ENCODE measurements around the gene CKS2. TPM values are rescaled to one million over a fixed set of nuclear protein-coding genes. Genes with fewer than 3 reads are reported as not detected.
A peak's percentile ranks its signal among the peaks of the same experiment; 100 is the strongest.
"Not testable (repeated sequence)": the region's sequence is repeated elsewhere in the genome, so short reads cannot be mapped to it uniquely, and the experiment has no call there.

The CKS2 gene
- total RNA-seq, 1 donor: 228 TPM

DNA sequence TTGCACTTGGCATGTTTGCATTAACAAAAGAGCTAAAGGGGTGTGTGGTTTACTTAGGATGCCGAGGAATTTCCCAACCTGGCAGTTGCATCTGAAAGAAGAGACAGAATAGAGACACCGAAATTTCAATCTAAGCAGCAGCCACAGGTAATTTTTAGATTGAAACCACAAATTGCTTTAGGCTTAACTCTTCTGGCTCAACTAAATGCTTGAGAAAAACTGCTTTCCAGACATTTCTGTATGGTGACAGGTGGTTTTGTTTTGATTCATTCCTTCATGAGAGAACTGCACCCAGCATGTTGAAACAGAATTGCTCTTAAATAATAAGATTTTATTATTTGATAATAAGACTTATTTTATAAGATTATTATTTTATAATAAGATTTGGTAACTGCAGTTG lies 28.8 kb downstream of the CKS2 start:
- H3K4me3 ChIP-seq (ENCODE audit: low read depth, low read length): no peak overlapping the region
- TF ChIP-seq, protein P1, sequence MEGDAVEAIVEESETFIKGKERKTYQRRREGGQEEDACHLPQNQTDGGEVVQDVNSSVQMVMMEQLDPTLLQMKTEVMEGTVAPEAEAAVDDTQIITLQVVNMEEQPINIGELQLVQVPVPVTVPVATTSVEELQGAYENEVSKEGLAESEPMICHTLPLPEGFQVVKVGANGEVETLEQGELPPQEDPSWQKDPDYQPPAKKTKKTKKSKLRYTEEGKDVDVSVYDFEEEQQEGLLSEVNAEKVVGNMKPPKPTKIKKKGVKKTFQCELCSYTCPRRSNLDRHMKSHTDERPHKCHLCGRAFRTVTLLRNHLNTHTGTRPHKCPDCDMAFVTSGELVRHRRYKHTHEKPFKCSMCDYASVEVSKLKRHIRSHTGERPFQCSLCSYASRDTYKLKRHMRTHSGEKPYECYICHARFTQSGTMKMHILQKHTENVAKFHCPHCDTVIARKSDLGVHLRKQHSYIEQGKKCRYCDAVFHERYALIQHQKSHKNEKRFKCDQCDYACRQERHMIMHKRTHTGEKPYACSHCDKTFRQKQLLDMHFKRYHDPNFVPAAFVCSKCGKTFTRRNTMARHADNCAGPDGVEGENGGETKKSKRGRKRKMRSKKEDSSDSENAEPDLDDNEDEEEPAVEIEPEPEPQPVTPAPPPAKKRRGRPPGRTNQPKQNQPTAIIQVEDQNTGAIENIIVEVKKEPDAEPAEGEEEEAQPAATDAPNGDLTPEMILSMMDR (IDR thresholded peaks at IDR 0.05; ENCODE audit: insufficient read depth, low read depth, low read length): no peak
- no peak for DNase-seq (ENCODE audit: low read depth)

DNA sequence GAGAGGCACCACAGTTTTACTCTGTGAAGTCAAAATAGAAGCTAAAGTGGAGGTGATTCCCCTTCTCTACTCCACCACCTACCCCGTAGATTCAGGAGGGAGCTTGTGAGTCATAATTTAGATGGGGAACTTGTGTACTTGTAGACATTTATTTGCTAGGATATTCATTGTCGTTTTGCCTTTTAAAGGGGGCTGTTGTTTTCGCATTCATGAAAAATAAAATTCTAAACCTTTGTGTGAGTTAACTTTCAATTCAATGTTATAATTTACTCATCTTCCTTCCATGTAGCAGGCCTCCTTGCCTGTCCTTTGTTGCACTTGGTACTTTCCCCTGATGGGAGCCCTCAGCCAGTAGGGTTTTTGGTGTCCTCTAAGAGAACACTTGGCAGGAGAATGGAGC lies 29.3 kb downstream of the CKS2 start:
- TF ChIP-seq, protein P1 (IDR thresholded peaks at IDR 0.05; ENCODE audit: insufficient read depth, low read depth, low read length): no peak
- DNase-seq (ENCODE audit: low read depth): no peak
- no peak overlapping the region for H3K4me3 ChIP-seq (ENCODE audit: low read depth, low read length)

DNA sequence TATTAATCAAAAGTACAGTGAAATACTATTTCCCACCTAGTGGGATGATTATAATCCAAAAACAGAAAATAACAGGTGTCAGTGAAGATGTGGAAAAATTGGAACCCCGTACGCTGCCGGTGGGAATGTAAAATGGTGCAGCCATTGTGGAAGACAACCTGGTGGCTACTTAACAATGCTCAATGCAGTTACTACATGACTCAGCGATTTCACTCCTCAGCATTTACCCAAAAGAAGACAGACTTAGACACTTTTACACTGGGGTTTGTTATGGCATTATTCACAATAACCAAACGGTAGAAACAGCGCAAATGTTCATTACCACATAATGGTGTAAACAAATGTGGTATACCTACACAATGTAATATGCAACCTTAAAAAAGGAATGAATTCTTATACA lies 31.2 kb downstream of the CKS2 start:
- DNase-seq (ENCODE audit: low read depth): no peak
- TF ChIP-seq, protein P1 (IDR thresholded peaks at IDR 0.05; ENCODE audit: insufficient read depth, low read depth, low read length): no peak
- H3K4me3 ChIP-seq (ENCODE audit: low read depth, low read length): no peak overlapping the region

DNA sequence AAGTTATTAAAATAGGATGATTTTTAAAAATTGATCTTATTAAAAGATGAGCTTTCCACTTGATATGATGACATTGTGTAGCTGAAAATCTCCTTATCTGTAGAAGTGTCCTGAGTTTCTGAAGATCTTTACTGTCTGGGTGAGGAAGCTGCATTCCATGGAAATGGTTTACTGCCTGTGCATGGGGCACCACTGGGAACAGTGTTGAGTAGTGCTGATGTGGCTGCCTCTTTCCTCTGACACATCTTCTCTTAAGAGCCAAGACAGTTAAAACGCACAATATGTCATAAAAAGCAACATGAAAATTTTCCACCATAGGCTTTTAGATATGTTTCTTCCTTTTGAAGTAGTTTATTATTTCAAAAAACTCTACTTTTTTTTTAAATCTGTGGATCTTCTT lies 32.0 kb downstream of the CKS2 start:
- no peak for DNase-seq (ENCODE audit: low read depth)
- TF ChIP-seq, protein P1 (IDR thresholded peaks at IDR 0.05; ENCODE audit: insufficient read depth, low read depth, low read length): peak; percentile 4

DNA sequence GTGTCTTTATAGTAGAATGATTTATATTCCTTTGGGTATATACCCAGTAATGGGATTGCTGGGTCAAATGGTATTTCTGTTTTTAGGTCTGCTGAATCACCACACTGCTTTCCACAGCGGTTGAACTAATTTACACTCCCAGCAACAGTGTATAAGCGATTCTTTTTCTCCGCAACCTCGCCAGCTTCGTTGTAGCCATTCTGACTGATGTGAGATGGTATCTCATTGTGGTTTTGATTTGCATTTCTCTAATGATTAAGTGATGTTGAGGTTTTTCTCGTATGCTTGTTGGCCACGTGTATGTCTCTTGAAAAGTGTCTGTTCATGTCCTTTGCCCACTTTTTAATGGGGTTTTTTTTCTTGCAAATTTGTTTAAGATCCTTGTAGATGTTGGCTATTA lies 32.8 kb downstream of the CKS2 start:
- H3K4me3 ChIP-seq (ENCODE audit: low read depth, low read length); DNase-seq (ENCODE audit: low read depth): not testable (repeated sequence)

More for the DNA sequence above, 32.0 kb downstream of the CKS2 start:
- no peak overlapping the region for H3K4me3 ChIP-seq (ENCODE audit: low read depth, low read length)

DNA sequence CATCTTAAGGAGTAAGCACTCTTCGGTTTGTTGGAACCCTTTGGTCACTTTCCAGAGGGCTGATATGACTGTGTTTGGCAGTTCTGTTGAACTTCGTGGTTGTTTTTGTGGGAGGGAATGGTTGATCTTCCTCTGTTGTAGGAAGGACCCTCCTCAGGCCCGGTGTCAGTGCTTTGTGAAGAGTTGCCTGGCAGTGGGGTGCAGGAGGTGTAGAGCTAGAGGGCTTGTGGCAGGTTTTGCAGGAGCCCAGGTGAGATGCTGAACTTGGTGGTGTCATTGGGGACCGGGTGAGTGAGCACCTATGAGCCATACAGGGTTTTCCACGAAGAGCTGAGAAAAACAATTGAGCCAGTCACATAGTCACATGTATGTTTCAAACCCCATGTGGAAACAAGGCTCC lies 34.5 kb downstream of the CKS2 start:
- no peak for DNase-seq (ENCODE audit: low read depth)
- TF ChIP-seq, protein P1 (IDR thresholded peaks at IDR 0.05; ENCODE audit: insufficient read depth, low read depth, low read length): no peak
- no peak overlapping the region for H3K4me3 ChIP-seq (ENCODE audit: low read depth, low read length)

DNA sequence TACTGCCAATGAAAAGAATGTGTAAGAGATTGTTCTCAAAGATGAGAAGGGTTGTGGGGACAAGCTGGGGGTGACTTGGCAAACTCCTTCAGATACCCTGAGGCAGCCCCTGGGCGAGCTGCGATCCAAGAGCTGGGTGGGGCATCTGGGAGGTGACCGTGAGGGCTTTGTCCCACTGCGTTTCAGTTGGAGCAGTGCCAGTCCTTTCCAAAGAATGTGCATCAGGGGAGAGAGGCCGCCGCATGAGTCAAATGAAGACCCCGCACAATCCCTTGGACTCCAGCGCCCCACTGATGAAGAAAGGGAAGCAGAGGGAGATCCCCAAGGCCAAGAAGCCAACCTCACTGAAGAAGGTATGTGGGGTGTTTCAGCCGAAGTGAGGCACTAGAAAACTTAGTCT lies 35.7 kb downstream of the CKS2 start:
- TF ChIP-seq, protein P1 (IDR thresholded peaks at IDR 0.05; ENCODE audit: insufficient read depth, low read depth, low read length): no peak
- no peak for DNase-seq (ENCODE audit: low read depth)
- H3K4me3 ChIP-seq (ENCODE audit: low read depth, low read length): no peak overlapping the region

All from fibroblast of villous mesenchyme (primary cell).